ENCODE results near the gene C1orf167.

Gene C1orf167

DNA sequence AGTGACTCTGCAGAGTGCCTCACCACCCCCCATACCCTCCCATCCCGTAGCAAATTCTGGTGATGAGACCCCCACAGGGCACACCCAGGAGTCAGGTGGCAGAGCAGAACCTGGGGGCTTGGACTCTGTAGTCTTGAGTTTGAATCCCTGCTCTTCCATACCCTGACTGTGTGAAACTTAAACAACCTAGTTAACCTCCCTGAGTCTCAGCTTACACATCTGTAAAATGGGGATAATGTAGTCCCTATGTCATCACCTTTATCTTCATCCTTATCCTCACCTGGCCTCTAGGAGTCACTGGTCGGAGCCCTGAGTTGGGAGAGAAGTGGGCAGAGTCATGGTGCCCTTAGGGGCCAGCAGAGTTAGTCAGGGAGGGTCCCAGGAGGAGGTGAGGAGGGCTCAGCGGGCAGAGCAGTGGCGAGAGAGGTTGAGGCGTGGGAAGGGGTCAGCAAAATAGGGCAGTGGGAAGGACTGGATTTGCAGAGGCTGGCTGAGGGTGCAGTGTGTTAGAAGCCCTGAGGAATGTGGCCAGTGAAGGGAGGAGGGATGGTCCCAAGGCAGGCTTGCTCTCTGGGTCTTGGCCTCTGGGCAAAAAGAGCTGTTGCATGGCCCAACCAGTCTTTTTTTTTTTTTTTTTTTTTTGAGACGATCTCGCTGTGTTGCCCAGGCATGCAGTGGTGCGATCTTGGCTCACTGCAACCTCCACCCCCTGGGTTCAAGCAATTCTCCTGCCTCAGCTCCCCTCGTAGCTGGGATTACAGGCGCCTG is 18.6 kb downstream of the C1orf167 start:
- Histone ChIP-seq H3K9ac (ENCODE audit: low read length) (no peak overlapping the region), H3K27me3 (ENCODE audit: control insufficient read depth in 1 of 2, insufficient read depth in 2 of 2, low read length in 2 of 2) (no peaks in the 10 kb centered on the region), H3K9me3 (ENCODE audit: low read length) (no peaks in the 10 kb centered on the region), H3K27ac (ENCODE audit: low read depth, low read length) (no peak overlapping the region), H3K36me3 (ENCODE audit: insufficient read depth, low read length) (no peaks in the 10 kb centered on the region), H3K4me1 (ENCODE audit: insufficient read depth, low read length) (peaks cover 12% of the 10 kb centered on the region), H3K4me3 (ENCODE audit: low read depth in 1 of 2, low read length in 2 of 2) (no peak overlapping the region)

DNA sequence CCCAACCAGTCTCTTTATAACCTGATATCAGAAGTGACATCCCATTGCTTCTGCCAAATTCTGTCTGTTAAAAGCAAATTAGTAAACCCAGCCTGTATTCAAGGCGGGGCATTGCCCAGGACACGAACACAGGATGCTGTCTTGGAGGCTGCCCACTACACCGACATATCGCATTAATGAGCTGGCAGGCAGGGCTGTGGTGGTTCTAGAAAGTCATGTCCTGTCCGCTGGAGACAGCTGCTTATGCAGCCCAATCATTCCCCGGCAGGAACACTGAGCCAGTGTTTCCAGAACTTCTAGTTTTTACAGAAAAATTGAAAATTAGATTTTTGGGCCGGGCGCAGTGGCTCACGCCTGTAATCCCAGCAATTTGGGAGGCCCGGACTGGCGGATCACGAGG is 19.3 kb downstream of the C1orf167 start:
- Histone ChIP-seq H3K27ac (ENCODE audit: low read depth, low read length) (no peak overlapping the region), H3K36me3 (ENCODE audit: insufficient read depth, low read length) (no peaks in the 10 kb centered on the region), H3K9ac (ENCODE audit: low read length) (no peak overlapping the region), H3K27me3 (ENCODE audit: control insufficient read depth in 1 of 2, insufficient read depth in 2 of 2, low read length in 2 of 2) (no peaks in the 10 kb centered on the region), H3K9me3 (ENCODE audit: low read length) (no peaks in the 10 kb centered on the region), H3K4me1 (ENCODE audit: insufficient read depth, low read length) (peaks cover 12% of the 10 kb centered on the region), H3K4me3 (ENCODE audit: low read depth in 1 of 2, low read length in 2 of 2) (no peak overlapping the region)

DNA sequence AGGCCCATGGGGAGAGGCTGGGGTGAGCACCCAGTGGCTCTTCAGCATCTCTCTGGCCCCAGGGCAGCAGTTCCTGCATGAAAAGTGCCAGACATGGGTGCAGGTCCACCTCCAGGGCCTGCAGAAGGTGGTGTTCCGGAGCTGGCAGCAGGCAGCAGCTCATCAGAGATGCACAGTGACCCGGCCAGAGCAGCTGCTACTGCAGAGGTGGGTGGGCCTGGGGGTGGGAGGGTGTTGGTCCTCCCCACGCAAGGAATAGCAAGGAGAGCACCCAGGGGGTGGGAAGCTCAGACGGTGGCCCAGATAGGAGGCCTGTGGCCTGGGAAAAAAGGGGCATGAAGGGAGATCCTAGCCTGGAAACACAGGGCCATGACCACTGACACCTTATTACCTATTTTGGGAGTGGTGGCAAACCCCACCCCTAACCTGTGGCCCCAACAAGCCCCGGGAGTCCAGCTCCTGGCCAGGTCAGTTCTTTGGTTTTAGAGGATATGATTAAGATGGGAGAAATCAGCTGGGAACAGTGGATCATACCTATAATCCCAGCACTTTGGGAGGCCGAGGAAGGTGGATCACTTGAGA is 20.2 kb downstream of the C1orf167 start:
- H3K9me3 ChIP-seq (ENCODE audit: low read length), result no peaks in the 10 kb centered on the region
- no peak overlapping the region for H3K9ac ChIP-seq (ENCODE audit: low read length)
- peaks cover 21% of the 10 kb centered on the region for H3K4me1 ChIP-seq (ENCODE audit: insufficient read depth, low read length)
- no peak overlapping the region for H3K4me3 ChIP-seq (ENCODE audit: low read depth in 1 of 2, low read length in 2 of 2)
- no peaks in the 10 kb centered on the region for H3K36me3 ChIP-seq (ENCODE audit: insufficient read depth, low read length)
- no peak overlapping the region for H3K27ac ChIP-seq (ENCODE audit: low read depth, low read length)
- H3K27me3 ChIP-seq (ENCODE audit: control insufficient read depth in 1 of 2, insufficient read depth in 2 of 2, low read length in 2 of 2), result no peaks in the 10 kb centered on the region

DNA sequence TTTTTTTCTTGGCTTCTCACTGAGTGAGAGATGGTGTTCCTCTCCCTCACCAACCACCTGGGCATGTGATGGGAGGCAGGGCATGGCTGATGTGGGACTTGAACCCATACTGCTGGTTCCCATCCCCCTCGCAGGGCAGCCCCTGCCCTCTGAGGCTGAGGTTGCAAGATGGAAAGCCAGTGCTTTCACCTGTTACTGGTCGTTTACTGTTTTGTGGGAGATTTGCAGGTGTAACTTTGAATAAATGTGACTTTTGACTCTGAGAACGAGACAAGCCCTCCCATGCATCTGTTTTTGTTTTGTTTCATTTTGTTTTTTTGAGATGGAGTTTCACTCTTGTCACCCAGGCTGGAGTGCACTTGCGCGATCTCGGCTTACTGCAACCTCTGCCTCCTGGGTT is 21.6 kb downstream of the C1orf167 start:
- Histone ChIP-seq H3K9ac (ENCODE audit: low read length) (no peak overlapping the region), H3K9me3 (ENCODE audit: low read length) (no peaks in the 10 kb centered on the region), H3K4me3 (ENCODE audit: low read depth in 1 of 2, low read length in 2 of 2) (no peak overlapping the region), H3K27me3 (ENCODE audit: control insufficient read depth in 1 of 2, insufficient read depth in 2 of 2, low read length in 2 of 2) (no peaks in the 10 kb centered on the region), H3K36me3 (ENCODE audit: insufficient read depth, low read length) (no peaks in the 10 kb centered on the region), H3K4me1 (ENCODE audit: insufficient read depth, low read length) (peaks cover 34% of the 10 kb centered on the region), H3K27ac (ENCODE audit: low read depth, low read length) (no peak overlapping the region)

DNA sequence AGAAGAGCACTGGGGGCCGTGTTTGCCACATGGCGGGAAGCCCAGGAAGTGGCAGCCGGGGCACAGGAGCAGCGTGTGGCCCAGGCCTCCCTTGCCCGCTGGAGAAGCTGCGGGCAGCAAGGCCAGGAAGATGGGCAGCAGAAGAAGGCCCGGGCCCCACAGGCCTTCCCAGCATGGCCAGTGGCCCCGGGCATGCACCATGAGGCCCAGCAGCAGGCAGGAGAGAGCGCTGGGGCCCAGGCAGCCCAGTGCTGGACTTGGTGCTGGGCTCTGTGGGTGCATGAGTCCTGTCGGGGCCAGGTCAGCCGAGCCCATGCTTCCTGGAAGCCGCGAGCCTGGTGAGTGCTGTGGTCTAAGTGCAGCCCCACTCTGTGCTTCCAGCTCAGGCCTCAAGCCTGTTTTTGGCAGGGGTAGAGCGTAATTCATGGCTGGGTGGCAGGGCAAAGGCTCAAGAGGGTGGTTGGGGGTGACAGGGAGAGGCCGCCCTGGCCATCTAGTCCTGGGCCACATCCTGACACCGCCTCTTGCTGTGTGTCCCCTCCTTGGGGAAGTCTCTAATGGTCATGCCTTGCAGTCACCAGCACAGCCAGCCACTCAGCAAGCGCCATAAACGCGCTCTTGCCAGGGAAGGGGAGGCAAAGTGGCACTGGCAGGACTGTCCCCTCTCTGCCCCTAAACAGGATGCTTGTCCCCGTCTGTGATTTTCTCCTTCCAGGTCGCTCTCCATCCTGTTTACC is 22.4 kb downstream of the C1orf167 start:
- H3K4me1 ChIP-seq (ENCODE audit: insufficient read depth, low read length), result peaks cover 41% of the 10 kb centered on the region
- peak overlapping the region in 1 of 2 donors; percentile 38 for H3K4me3 ChIP-seq (ENCODE audit: low read depth in 1 of 2, low read length in 2 of 2)
- no peaks in the 10 kb centered on the region for H3K36me3 ChIP-seq (ENCODE audit: insufficient read depth, low read length)
- H3K9me3 ChIP-seq (ENCODE audit: low read length), result no peaks in the 10 kb centered on the region
- no peak overlapping the region for H3K9ac ChIP-seq (ENCODE audit: low read length)
- no peaks in the 10 kb centered on the region for H3K27me3 ChIP-seq (ENCODE audit: control insufficient read depth in 1 of 2, insufficient read depth in 2 of 2, low read length in 2 of 2)
- peak overlapping the region; percentile 7 for H3K27ac ChIP-seq (ENCODE audit: low read depth, low read length)

DNA sequence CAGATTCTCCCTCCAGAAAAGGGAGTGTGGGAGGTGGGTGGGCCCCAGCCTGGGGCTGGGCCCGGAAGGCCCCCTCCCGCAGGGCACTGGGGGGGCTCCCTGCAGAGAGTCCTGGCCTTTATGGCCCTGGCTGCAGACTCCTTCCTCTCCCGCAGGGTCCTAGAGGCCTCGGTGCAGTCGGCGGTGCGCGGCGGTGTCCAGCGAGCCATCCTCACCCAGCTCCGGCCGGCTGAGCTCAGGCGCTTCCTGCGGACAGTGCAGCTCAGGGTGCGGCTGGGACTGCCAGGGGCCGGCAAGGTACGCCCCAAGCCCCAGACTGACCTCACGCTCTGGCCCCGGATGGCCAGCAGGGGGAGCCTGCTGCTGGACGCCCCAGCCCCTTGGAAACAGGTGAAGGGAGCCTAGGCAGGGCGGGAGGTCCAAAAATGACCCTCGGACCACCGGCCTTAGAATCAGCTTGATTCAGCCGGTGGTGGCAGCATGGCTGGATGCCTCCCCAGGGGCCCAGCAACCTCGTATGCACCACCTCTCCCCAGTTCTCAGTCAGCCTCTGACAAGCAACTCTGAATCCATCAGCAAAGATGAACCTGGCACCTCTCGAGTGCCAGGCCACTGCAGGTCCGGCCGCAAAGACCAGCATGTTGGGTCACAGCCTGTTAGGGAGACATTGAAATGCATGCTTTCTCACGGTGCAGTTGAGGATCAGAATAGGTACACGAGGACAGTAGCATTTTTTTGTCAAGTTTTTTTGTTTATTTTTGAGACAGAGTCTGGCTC is 23.2 kb downstream of the C1orf167 start:
- Histone ChIP-seq H3K9ac (ENCODE audit: low read length) (no peak overlapping the region), H3K36me3 (ENCODE audit: insufficient read depth, low read length) (peaks cover 7% of the 10 kb centered on the region), H3K4me3 (ENCODE audit: low read depth in 1 of 2, low read length in 2 of 2) (peak overlapping the region in 1 of 2 donors; percentile 38), H3K27me3 (ENCODE audit: control insufficient read depth in 1 of 2, insufficient read depth in 2 of 2, low read length in 2 of 2) (no peaks in the 10 kb centered on the region), H3K9me3 (ENCODE audit: low read length) (no peaks in the 10 kb centered on the region), H3K4me1 (ENCODE audit: insufficient read depth, low read length) (peaks cover 48% of the 10 kb centered on the region), H3K27ac (ENCODE audit: low read depth, low read length) (peak overlapping the region; percentile 7)

DNA sequence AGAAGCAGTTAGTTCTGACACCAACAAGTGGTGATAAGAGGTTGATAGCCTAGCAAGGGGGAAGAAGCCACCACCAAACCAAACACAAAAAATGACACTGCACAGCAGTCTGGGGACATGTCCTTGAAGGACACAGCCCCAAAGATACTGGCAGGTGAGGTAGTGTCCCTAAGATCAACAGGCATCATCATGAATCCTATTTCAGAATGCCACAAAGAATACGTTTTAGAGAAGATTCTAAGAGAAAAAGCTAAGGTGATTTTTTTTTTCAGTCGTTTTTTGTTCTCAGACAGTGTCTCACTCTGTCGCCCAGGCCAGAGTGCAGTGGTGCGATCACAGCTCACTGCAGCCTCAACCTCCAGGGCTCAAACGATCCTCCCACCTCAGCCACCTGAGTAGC is 24.2 kb downstream of the C1orf167 start:
- Histone ChIP-seq H3K9me3 (ENCODE audit: low read length) (no peaks in the 10 kb centered on the region), H3K27ac (ENCODE audit: low read depth, low read length) (no peak overlapping the region), H3K36me3 (ENCODE audit: insufficient read depth, low read length) (peaks cover 11% of the 10 kb centered on the region), H3K4me3 (ENCODE audit: low read depth in 1 of 2, low read length in 2 of 2) (no peak overlapping the region), H3K4me1 (ENCODE audit: insufficient read depth, low read length) (peaks cover 58% of the 10 kb centered on the region), H3K9ac (ENCODE audit: low read length) (no peak overlapping the region), H3K27me3 (ENCODE audit: control insufficient read depth in 1 of 2, insufficient read depth in 2 of 2, low read length in 2 of 2) (no peaks in the 10 kb centered on the region)

DNA sequence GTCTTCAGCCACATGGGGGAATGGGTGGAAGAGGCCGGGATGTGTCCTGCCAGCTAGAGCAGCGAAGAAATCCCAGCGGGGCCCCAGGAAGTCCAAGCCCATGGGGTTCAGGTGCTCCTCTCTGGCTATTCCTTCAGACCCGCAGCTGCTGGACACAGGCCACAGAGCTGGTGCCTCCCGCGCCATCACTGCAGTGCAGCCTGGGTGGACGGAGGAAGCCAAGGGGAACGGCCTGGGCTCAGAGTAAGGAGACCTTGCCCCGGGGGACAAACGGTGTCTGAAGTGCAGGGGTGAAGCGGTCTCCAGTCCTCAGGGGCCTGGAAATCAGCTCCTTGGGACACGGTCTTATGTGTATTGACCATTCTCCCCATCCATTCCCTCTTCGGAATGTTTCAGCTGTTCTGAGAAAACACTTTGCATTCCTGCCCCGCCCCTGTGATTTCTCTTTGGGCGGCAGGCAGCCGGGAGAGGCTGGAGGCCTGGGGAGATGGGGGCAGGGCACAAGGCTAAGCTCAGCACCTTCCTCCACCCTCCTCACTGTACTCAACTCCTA is 25.3 kb downstream of the C1orf167 start:
- Histone ChIP-seq H3K9me3 (ENCODE audit: low read length) (no peaks in the 10 kb centered on the region), H3K36me3 (ENCODE audit: insufficient read depth, low read length) (peaks cover 23% of the 10 kb centered on the region), H3K27me3 (ENCODE audit: control insufficient read depth in 1 of 2, insufficient read depth in 2 of 2, low read length in 2 of 2) (no peaks in the 10 kb centered on the region), H3K9ac (ENCODE audit: low read length) (no peak overlapping the region), H3K27ac (ENCODE audit: low read depth, low read length) (peak overlapping the region; percentile 80), H3K4me1 (ENCODE audit: insufficient read depth, low read length) (peaks cover 64% of the 10 kb centered on the region), H3K4me3 (ENCODE audit: low read depth in 1 of 2, low read length in 2 of 2) (peak overlapping the region in 1 of 2 donors; percentile 38)

DNA sequence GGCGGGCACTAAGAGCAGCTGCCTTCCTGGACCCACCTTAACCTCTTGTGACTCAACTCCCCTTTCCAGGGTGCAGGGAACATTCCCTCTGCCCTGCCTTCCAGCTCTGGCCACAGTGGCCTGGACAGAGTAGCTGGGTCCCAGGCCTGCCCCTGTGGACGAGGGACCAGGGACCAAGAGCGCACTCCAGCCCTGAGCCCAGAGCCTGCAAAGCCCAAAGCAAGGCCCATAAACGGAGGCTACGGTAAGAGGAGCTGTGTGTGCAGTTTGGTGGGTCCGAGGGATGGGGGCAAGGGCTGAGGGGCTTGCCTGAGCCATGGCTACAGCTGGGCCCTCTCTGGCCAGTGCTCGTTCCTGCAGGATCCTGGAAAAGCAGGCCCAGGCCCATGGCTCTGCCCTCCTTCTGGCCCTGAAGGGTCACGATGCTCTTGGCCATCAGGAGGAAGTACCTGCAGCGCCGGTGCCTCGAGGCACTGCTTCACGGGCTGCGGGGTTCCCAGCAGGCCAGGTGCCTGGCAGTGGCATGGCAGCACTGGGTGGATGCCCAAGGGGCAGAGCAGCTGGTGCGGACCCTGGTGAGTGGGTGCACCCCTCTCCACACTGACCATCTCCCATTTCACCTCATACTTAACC is 25.9 kb downstream of the C1orf167 start:
- Histone ChIP-seq H3K9ac (ENCODE audit: low read length) (no peak overlapping the region), H3K9me3 (ENCODE audit: low read length) (no peaks in the 10 kb centered on the region), H3K4me3 (ENCODE audit: low read depth in 1 of 2, low read length in 2 of 2) (peak overlapping the region in 1 of 2 donors; percentile 38), H3K4me1 (ENCODE audit: insufficient read depth, low read length) (peaks cover 64% of the 10 kb centered on the region), H3K27ac (ENCODE audit: low read depth, low read length) (peak overlapping the region; percentile 96), H3K36me3 (ENCODE audit: insufficient read depth, low read length) (peaks cover 29% of the 10 kb centered on the region), H3K27me3 (ENCODE audit: control insufficient read depth in 1 of 2, insufficient read depth in 2 of 2, low read length in 2 of 2) (no peaks in the 10 kb centered on the region)

DNA sequence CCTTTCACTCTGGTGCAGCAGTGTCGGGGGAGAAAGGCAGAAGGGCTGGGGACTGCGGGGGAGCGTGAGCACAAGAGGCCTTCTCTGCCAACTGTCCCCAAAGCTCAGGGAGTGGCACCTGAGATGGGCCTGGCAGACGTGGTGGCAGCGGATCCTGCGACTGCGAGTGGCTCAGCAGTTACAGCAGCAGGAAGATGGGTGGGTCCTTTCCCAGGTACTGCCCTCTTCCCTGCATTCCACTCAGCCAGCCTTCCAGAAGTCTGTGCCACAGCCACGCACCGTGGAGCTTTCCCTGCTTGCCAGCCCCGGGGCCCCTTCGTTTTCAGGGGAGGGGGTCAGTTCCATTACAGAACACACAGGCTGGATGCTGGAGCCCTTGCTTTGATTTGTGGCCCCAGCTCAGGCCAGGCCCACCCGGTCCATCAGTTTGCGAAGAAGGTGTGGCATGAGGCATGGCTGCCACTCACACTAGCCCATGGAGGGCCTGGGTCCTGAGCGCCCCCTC is 26.6 kb downstream of the C1orf167 start:
- peaks cover 32% of the 10 kb centered on the region for H3K36me3 ChIP-seq (ENCODE audit: insufficient read depth, low read length)
- H3K9ac ChIP-seq (ENCODE audit: low read length), result no peak overlapping the region
- peak overlapping the region; percentile 96 for H3K27ac ChIP-seq (ENCODE audit: low read depth, low read length)
- H3K4me1 ChIP-seq (ENCODE audit: insufficient read depth, low read length), result peaks cover 64% of the 10 kb centered on the region
- no peaks in the 10 kb centered on the region for H3K9me3 ChIP-seq (ENCODE audit: low read length)
- no peaks in the 10 kb centered on the region for H3K27me3 ChIP-seq (ENCODE audit: control insufficient read depth in 1 of 2, insufficient read depth in 2 of 2, low read length in 2 of 2)
- no peak overlapping the region for H3K4me3 ChIP-seq (ENCODE audit: low read depth in 1 of 2, low read length in 2 of 2)
